Nephron progenitor cell (in vitro differentiated cells): Measurements from ENCODE around the gene GAB4.

ENCODE experiments used
- DNase-seq: peaks from one replicate; pipeline ENCODE4 v3.0.0; 2021
- H3K27ac Mint-ChIP-seq: 2 replicates; pipeline ENCODE4 v1.8.0; 2021; ENCODE audit warnings: mild to moderate bottlenecking, moderate library complexity, mixed read lengths
- H3K27me3 Mint-ChIP-seq: 2 replicates; pipeline ENCODE4 v1.8.0; 2021; ENCODE audit warnings: mild to moderate bottlenecking, low read depth, mixed read lengths; ENCODE audit not compliant: poor library complexity
- H3K36me3 Mint-ChIP-seq: 2 replicates; pipeline ENCODE4 v1.8.0; 2021; ENCODE audit warnings: low read depth, mixed read lengths
- H3K4me1 Mint-ChIP-seq: 2 replicates; pipeline ENCODE4 v1.8.0; 2021; ENCODE audit warnings: mixed read lengths
- H3K4me3 Mint-ChIP-seq: 2 replicates; pipeline ENCODE4 v1.8.0; 2021; ENCODE audit warnings: mild to moderate bottlenecking, moderate library complexity, mixed read lengths
- H3K9me3 Mint-ChIP-seq: 2 replicates; pipeline ENCODE4 v1.8.0; 2021; ENCODE audit warnings: mild to moderate bottlenecking, moderate library complexity, mixed read lengths
- CTCF ChIP-seq: fragments of 200-600 bp; sonication (generic); IDR thresholded peaks from 2 replicates; pipeline ENCODE4 v1.5.0; 2021; ENCODE audit warnings: antibody characterized with exemption

The GAB4 gene

GRCh38 chr22:16965560-16965959 is 42.5 kb downstream of the GAB4 start:
- no peak for TF ChIP-seq CTCF
- H3K9me3 Mint-ChIP-seq = peaks cover 94% of the 10 kb centered on the region

GRCh38 chr22:16965083-16965482 is 42.9 kb downstream of the GAB4 start:
- H3K9me3 Mint-ChIP-seq = peaks cover 94% of the 10 kb centered on the region

More at GRCh38 chr22:16965560-16965959, 42.5 kb downstream of the GAB4 start:
- H3K27me3 Mint-ChIP-seq = peaks cover 4% of the 10 kb centered on the region
- no peaks in the 10 kb centered on the region for H3K4me1 Mint-ChIP-seq
- H3K27ac Mint-ChIP-seq = no peak overlapping the region
- H3K36me3 Mint-ChIP-seq = no peaks in the 10 kb centered on the region
- H3K4me3 Mint-ChIP-seq = no peak overlapping the region
- no peak for DNase-seq

GRCh38 chr22:16964366-16964765 is 43.7 kb downstream of the GAB4 start:
- TF ChIP-seq CTCF = no peak

More at GRCh38 chr22:16965083-16965482, 42.9 kb downstream of the GAB4 start:
- Mint-ChIP-seq H3K27me3 (peaks cover 5% of the 10 kb centered on the region), H3K27ac (no peak overlapping the region), H3K4me1 (no peaks in the 10 kb centered on the region), H3K4me3 (no peak overlapping the region), H3K36me3 (no peaks in the 10 kb centered on the region)
- DNase-seq = no peak
- no peak for TF ChIP-seq CTCF

GRCh38 chr22:16963189-16963945 is 44.7 kb downstream of the GAB4 start:
- H3K4me1 Mint-ChIP-seq = no peaks in the 10 kb centered on the region
- TF ChIP-seq CTCF = no peak
- peaks cover 89% of the 10 kb centered on the region for H3K9me3 Mint-ChIP-seq
- H3K27ac Mint-ChIP-seq = no peak overlapping the region
- H3K4me3 Mint-ChIP-seq = no peak overlapping the region
- no peak for DNase-seq
- no peaks in the 10 kb centered on the region for H3K36me3 Mint-ChIP-seq
- H3K27me3 Mint-ChIP-seq = peaks cover 5% of the 10 kb centered on the region

More at GRCh38 chr22:16964366-16964765, 43.7 kb downstream of the GAB4 start:
- Mint-ChIP-seq H3K27me3 (peaks cover 5% of the 10 kb centered on the region), H3K9me3 (peaks cover 92% of the 10 kb centered on the region), H3K36me3 (no peaks in the 10 kb centered on the region), H3K4me1 (no peaks in the 10 kb centered on the region), H3K27ac (no peak overlapping the region), H3K4me3 (no peak overlapping the region)
- DNase-seq = no peak

GRCh38 chr22:16962501-16962900 is 45.5 kb downstream of the GAB4 start:
- H3K4me3 Mint-ChIP-seq = no peak overlapping the region
- peaks cover 85% of the 10 kb centered on the region for H3K9me3 Mint-ChIP-seq
- no peaks in the 10 kb centered on the region for H3K36me3 Mint-ChIP-seq
- no peaks in the 10 kb centered on the region for H3K4me1 Mint-ChIP-seq
- no peak for TF ChIP-seq CTCF
- H3K27ac Mint-ChIP-seq = no peak overlapping the region
- DNase-seq = no peak
- peaks cover 5% of the 10 kb centered on the region for H3K27me3 Mint-ChIP-seq
